A673 (cell line): ENCODE data around the gene MAP4K5. TPM values are rescaled to one million over a fixed set of nuclear protein-coding genes. Genes with fewer than 3 reads are reported as not detected.

Experiments
- BruUV-seq: library from RNA; stranded (reverse); fragments of 400-500 nt; replicated peaks from 2 replicates; lab custom pipeline; 2021; lab: Mats Ljungman, UMichigan
- CTCF ChIA-PET: fragments of 300-600 bp; sonication (Branson Sonifier 250); formaldehyde crosslinking; loops from one replicate; lab custom pipeline; 2022; ENCODE audit warnings: antibody characterized with exemption; lab: Charles Lee
- POLR2A ChIA-PET: fragments of 300-600 bp; sonication (Branson Sonifier 250); formaldehyde crosslinking; loops from one replicate; lab custom pipeline; 2022; ENCODE audit warnings: antibody characterized with exemption; ENCODE audit not compliant: low non-redundant PET; lab: Charles Lee
- DNase-seq: peaks from one replicate; pipeline ENCODE4 v3.0.0-alpha.2; 2015; ENCODE audit warnings: low spot score
- H3K27ac ChIP-seq: fragments of 200-600 bp; sonication (generic); 2 replicates; pipeline ENCODE4 v1.5.1; 2016; ENCODE audit warnings: mixed run types, low read depth, mild to moderate bottlenecking, mixed read lengths, antibody characterized with exemption, low read length; ENCODE audit not compliant: poor library complexity, severe bottlenecking
- H3K27me3 ChIP-seq: fragments of 200-600 bp; sonication (generic); replicated peaks from 2 replicates; pipeline ENCODE4 v1.6.1; 2017; ENCODE audit warnings: mixed run types, low read depth, mild to moderate bottlenecking, mixed read lengths, antibody characterized with exemption, low read length; ENCODE audit not compliant: insufficient read depth, poor library complexity
- H3K36me3 ChIP-seq: fragments of 200-600 bp; sonication (generic); 2 replicates; pipeline ENCODE4 v1.6.1; 2016; ENCODE audit warnings: mixed run types, mild to moderate bottlenecking, mixed read lengths, antibody characterized with exemption, low read length; ENCODE audit not compliant: insufficient read depth, poor library complexity, severe bottlenecking
- H3K4me1 ChIP-seq: fragments of 200-600 bp; sonication (generic); 2 replicates; pipeline ENCODE4 v1.6.1; 2017; ENCODE audit warnings: mixed run types, mild to moderate bottlenecking, mixed read lengths, antibody characterized with exemption, low read length; ENCODE audit not compliant: insufficient read depth, poor library complexity, severe bottlenecking
- H3K4me3 ChIP-seq: fragments of 200-600 bp; sonication (generic); 2 replicates; pipeline ENCODE4 v1.5.1; 2016; ENCODE audit warnings: low read depth, mixed run types, mild to moderate bottlenecking, mixed read lengths, low read length; ENCODE audit not compliant: poor library complexity, severe bottlenecking
- H3K9me3 ChIP-seq: fragments of 200-600 bp; sonication (generic); 2 replicates; pipeline ENCODE4 v1.6.1; 2016; ENCODE audit warnings: mixed run types, low read depth, mild to moderate bottlenecking, mixed read lengths, antibody characterized with exemption, low read length; ENCODE audit not compliant: poor library complexity, severe bottlenecking
- CTCF ChIP-seq: fragments of 300-800, 200-600 bp; sonication (generic); conservative IDR thresholded peaks from 2 replicates; pipeline ENCODE4 v1.5.1; 2017; ENCODE audit warnings: low read depth, mild to moderate bottlenecking, antibody characterized with exemption, low read length, moderate library complexity, mixed read lengths
- EZH2 ChIP-seq: fragments of 200-600 bp; sonication (generic); IDR thresholded peaks from 2 replicates; pipeline ENCODE4 v1.6.1; 2017; ENCODE audit warnings: borderline replicate concordance, low read depth, mild to moderate bottlenecking, mixed read lengths, antibody characterized with exemption, low read length; ENCODE audit not compliant: poor library complexity, severe bottlenecking
- intact Hi-C: fragments of 100-400 bp; cut with micrococcal nuclease; formaldehyde crosslinking; loops from one replicate; pipeline ENCODE4 v1.10.0; 2022; ENCODE audit not compliant: unreplicated experiment
- total RNA-seq: library from RNA; stranded (reverse); gene quantifications from 2 replicates; pipeline ENCODE4 v1.2.3, GENCODE V29; 2021

MAP4K5 gene
- total RNA-seq, 1 experiment from 2014 or later = 57.9 TPM

GRCh38 chr14:50523271-50524041 is 8.9 kb downstream of the MAP4K5 start:
- no TSS peak for BruUV-seq
- Histone ChIP-seq H3K4me1 (peaks cover 29% of the 10 kb centered on the region), H3K27ac (no peak overlapping the region), H3K9me3 (no peaks in the 10 kb centered on the region), H3K4me3 (no peak overlapping the region), H3K36me3 (no peaks in the 10 kb centered on the region), H3K27me3 (no peaks in the 10 kb centered on the region)
- POLR2A ChIA-PET = no interaction called here
- CTCF ChIA-PET = no interaction called here
- no peak for TF ChIP-seq EZH2
- no peak for TF ChIP-seq CTCF
- no peak for DNase-seq
- intact Hi-C loops = no loop called here

GRCh38 chr14:50521912-50522341 is 10.4 kb downstream of the MAP4K5 start:
- no peak for DNase-seq
- POLR2A ChIA-PET = no interaction called here
- H3K4me3 ChIP-seq = no peak overlapping the region
- CTCF ChIA-PET = no interaction called here
- intact Hi-C loops = no loop called here
- no peaks in the 10 kb centered on the region for H3K27me3 ChIP-seq
- BruUV-seq = no TSS peak
- no peaks in the 10 kb centered on the region for H3K36me3 ChIP-seq
- peaks cover 23% of the 10 kb centered on the region for H3K4me1 ChIP-seq
- no peak overlapping the region for H3K27ac ChIP-seq
- no peak for TF ChIP-seq EZH2
- TF ChIP-seq CTCF = no peak
- H3K9me3 ChIP-seq = no peaks in the 10 kb centered on the region

- BruUV-seq = no TSS peak
- H3K27me3 ChIP-seq = no peaks in the 10 kb centered on the region
- ChIA-PET POLR2A (no interaction called here), CTCF (no interaction called here)
- intact Hi-C loops = no loop called here
- H3K9me3 ChIP-seq = no peaks in the 10 kb centered on the region
- no peak overlapping the region for H3K4me3 ChIP-seq
- peak; percentile 59 for DNase-seq
- no peak overlapping the region for H3K27ac ChIP-seq
- H3K4me1 ChIP-seq = peaks cover 23% of the 10 kb centered on the region
- no peaks in the 10 kb centered on the region for H3K36me3 ChIP-seq
- TF ChIP-seq CTCF (no peak), EZH2 (no peak)
Observed at GRCh38 chr14:50520947-50521815, 11.2 kb downstream of the MAP4K5 start.
